RPMI7951 (cell line): Measurements from ENCODE around the gene MCF2L. TPM values are rescaled to one million over a fixed set of nuclear protein-coding genes. Genes with fewer than 3 reads are reported as not detected.

Experiments
- DNase-seq: peaks from one replicate; pipeline ENCODE4 v3.0.0-alpha.2; 2012; ENCODE audit warnings: low read depth
- total RNA-seq: library from RNA; depleted of rRNA; stranded (reverse); fragments of >200 nt; shearing (Covaris generic); gene quantifications from 2 replicates; pipeline ENCODE4 v1.2.3, GENCODE V29; 2014

Gene MCF2L
- total RNA-seq, 1 experiment from 2014 or later, result 4.8 TPM

GRCh38 chr13:113082198-113083021, 113.4 kb downstream of the MCF2L start:
- no peak for DNase-seq

GRCh38 chr13:113083022-113083373, 114.0 kb downstream of the MCF2L start:
- DNase-seq, result no peak

DNA sequence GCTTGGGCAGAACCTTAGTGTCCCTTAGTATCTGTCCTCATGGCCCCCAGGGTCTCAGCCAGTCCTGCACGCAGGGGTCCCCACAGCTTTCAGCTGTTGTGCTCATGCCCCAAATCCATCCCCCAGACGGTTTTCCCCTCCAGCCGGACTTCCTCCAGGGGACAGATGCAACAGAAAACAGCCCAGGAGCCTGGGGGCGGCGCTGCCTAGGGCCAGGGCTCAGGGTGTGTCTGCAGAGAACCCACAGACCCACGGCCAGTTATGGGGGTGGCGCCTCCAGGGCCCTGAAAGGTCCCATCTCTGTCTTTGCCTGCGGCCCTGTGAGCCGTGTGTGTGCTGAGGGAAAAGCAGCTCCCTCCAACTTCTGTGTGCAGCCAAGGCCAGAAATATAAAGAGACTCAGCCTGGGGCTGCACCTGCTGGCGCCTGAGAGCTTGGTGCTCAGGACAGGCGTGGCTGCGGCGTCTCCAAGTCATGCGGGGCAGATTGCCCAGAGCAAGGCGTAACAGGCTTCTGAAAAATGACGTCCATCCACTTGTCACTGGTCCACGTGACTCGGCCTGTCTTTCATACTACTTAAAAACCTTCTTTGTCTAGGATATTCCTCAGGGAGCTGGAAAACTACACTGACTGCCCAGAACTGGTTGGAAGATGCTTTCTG, 114.5 kb downstream of the MCF2L start:
- peak; percentile 14 for DNase-seq

DNA sequence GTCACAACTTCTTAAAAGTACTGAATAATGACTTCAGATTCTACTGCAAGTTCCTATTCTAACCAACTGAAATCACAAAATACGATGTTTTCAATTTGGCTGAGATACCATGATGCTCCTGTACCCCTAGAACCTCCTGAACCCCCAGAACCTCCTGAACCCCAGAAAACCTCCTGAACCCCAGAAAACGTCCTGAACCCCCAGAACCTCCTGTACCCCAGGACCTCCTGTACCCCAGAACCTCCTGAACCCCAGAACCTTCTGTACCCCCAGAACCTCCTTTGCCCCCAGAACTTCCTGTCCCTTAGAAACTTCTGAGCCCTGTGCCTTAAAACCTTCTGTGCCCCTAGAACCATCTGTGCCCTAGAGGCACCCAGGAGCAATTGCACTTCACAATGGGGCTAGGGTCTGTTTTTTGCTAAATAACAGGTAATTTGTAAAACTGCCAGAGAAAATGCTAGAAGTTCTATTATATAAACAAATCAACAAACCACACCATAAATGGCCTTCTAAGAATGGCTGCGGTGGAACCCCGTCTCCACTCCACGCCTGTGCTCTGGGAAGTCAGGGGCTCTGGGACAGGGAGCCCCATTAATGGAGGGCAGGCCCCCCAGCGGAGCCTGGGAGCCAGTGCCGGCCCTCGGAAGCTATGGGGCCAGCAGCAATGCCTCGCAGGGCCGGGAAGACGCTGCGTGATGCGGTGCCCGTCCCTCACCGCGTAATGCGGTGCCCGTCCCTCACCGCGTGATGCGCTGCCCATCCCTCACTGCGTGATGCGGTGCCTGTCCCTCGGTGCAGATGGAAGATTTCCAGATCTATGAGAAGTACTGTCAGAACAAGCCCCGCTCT, 115.3 kb downstream of the MCF2L start:
- DNase-seq, result no peak

- DNase-seq, result no peak
Observed at GRCh38 chr13:113084943-113085540, 116.0 kb downstream of the MCF2L start.

DNA sequence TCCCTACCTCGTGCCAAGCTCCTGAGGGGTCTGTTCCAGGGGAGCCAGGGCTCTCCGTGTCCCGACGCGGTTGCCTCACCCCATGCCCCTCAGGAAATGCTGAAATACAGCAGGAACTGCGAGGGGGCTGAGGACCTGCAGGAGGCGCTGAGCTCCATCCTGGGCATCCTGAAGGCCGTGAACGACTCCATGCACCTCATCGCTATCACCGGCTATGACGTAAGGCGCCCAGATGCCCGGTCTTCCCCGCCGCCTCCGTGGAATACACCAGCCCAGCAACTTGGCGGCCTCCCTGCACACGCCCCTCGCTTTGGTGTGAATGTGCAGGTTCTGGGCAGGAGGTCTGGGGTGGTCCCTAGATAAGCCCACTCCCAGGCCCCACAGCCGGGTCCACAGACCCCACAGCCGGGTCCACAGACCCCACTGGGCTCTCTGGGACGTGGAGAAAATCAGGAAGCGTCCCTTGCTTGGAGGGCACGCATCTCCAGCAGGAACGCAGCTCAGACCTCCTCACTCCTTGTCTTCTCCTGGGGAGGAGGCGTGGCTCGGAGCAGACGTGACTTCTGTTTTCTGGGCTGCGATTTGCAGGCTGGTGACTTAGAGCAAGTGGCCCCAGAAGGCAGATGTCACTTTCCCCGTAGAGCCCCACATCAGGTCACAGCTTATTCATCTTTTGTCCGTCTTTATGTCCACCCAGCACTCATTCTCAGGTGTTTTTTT, 117.2 kb downstream of the MCF2L start:
- DNase-seq, result no peak

DNA sequence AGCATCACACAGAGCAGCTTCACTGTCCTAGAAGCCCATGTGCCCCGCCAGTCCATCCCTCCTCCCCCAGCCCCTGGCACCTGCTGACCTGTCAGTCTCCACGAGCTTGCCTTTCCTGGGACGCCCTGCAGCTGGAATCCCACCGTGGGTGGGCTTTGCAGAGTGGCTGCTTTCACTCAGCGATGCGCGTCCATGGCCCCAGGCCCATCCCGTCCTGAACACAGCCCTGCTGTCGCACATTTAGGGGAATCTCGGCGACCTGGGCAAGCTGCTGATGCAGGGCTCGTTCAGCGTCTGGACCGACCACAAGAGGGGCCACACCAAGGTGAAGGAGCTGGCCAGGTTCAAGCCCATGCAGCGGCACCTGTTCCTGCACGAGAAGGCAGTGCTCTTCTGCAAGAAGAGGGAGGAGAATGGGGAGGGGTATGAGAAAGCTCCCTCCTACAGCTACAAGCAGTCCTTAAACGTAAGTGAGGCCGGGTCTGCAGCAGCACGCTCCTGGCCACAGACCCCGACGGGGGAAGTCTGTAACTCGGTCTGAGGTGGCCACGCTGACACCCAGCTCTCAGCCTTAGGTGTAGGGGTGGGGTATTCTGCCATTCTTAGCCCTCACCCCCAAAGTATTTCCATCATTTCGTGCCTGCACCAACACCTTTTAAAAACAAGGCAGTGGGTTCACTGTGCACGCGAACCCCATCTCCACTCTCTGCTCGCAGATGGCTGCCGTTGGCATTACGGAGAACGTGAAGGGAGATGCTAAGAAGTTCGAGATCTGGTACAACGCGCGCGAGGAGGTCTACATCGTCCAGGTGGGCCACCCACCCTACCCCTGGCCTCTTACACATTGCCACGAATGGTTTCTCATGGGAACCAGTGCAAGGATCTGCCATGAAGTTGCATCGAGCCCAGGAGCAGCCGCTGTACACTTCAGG, 118.2 kb downstream of the MCF2L start:
- DNase-seq, result no peak

DNA sequence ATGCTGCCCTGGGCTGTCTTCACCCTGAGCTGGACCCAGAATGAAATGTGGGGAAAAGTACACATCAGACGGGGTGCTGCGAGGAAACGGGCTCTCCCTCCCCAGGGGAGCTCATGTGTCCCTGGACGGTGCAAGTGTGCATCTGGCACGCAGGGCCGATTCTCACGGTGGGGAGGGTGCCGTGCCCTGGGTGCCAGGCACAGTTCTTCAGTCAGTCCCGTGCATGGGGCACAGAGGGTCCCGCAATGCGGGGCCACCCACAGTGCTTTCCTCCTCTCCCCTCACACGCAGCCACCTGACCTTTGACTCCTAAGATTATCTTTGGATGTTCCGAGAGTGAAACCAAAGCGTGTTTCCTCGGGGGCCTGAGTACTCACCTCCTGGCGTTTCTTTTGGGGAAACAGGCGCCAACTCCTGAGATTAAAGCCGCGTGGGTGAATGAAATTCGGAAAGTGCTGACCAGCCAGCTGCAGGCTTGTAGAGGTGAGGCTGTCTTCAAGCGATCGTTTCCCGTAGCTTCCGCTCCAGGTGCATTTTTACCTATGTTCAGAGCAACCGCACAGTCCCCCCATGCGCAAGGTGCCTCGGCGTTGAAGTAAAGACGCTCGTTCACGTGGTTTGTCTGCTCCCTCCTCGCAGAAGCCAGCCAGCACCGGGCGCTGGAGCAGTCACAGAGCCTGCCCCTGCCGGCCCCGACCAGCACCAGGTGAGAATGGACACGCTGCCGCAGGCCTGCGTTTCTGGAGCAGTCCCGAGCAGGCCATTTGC, 119.1 kb downstream of the MCF2L start:
- no peak for DNase-seq

DNA sequence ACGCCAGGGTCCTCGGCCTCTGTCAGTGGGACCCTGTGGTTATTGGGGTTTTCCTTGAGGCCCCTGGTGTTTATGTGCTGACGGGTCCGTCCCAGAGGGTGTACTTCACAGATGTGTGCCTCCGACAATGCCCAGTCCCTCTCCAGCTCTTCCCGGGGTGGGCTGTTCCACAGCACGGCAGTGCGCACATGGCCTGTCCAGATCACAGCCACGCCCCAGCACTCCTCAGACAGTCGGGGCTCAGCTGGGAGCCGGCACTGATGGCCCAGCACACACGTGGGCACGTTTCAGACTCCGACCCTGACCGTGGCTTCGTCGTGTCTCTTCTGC, 119.6 kb downstream of the MCF2L start:
- no peak for DNase-seq

DNA sequence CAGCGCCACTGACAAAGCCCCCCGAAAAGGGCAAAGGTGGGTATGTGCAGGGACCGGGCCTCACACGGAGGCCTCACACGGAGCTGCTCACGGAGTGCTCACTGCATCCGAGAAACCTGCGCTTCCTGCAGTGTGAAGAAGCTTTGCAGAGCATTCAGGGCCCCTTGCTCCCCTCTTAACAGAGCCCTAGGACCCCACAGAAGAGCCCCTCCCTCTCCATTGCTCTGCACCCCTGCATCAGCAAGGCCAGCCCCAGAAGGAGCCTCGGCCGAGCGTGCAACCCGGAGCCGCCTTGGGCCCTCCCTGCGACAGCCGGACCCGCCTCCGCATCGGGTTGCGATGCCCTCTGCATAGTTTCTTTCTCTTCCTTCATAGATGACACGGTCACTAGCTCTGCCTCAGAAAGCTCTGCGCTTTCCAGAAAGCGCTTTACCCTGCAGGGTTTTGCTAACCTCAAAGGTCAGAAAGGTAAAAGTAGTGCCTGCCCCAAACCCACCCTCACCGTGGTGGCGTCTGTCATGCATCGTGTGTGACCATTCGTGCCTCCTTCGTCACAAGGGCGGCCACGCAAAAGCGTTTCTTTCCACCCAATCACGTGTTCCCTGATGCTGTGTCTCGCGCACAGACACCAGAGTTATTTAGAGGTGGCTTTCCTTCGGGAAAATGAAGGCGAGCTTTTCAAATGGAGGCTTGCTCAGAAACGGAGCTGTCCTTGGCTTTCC, 120.8 kb downstream of the MCF2L start:
- DNase-seq, result no peak

GRCh38 chr13:113090415-113090770, 121.4 kb downstream of the MCF2L start:
- no peak for DNase-seq

DNA sequence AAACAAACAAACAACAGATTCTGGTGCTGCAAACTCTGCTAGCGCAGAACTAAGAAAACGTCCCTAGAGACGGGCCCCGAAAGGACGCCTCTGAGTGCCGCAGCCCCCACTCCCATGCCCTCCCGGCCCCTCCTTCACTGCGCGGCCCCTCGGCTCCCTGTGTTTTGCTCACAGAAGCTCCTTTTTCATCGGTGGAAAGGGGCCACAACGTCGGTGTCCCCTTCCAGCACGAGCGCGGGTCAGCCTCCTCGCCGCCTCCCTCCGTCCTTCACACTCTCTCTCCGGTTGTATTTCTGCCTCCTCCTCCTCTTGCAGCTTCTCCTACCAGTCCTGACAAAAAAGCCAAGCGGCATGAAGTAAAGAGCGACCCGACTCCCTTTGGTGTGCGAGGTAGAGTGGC, 121.8 kb downstream of the MCF2L start:
- no peak for DNase-seq

GRCh38 chr13:113091211-113091771, 122.3 kb downstream of the MCF2L start:
- DNase-seq, result no peak

DNA sequence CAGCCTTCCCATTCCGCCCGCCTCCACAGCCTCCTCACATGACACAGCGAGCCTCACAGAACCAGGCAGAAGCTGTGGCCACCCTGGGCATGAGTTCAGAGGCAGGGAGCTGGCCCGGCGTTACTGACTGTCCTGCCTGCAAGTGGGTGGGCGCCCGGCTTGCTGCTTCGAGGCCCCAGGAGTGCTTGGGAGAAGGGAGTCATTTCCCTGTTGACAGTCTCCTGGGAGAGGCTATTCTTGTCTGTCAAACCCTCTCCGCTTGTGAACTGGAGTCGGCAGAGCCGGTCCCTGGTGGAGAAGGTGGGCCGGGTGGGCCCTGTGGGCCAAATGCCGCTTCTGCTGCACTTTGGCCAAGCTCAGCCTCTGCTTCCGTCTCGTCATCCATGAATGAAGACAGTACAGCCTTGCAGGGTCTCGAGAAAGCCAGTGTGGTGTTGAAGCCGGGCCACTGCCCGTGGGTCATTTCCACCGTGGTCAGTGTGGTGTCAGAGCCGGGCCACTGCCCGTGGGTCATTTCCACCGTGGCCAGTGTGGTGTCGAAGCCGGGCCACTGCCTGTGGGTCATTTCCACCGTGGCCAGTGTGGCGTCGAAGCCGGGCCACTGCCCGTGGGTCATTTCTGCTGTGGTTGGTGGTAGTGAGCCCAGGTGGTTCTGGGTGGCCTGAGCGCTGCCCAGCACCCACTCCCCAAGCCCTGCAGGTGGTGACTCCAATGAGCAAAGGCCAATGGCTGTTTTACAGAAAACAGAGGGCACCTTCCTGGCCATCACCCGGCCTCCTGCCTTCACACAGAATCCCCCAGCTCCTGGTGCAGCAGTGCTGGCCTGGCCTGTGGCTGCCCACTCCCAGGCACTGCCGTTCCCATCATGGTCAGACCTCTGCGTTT, 123.1 kb downstream of the MCF2L start:
- DNase-seq, result no peak

DNA sequence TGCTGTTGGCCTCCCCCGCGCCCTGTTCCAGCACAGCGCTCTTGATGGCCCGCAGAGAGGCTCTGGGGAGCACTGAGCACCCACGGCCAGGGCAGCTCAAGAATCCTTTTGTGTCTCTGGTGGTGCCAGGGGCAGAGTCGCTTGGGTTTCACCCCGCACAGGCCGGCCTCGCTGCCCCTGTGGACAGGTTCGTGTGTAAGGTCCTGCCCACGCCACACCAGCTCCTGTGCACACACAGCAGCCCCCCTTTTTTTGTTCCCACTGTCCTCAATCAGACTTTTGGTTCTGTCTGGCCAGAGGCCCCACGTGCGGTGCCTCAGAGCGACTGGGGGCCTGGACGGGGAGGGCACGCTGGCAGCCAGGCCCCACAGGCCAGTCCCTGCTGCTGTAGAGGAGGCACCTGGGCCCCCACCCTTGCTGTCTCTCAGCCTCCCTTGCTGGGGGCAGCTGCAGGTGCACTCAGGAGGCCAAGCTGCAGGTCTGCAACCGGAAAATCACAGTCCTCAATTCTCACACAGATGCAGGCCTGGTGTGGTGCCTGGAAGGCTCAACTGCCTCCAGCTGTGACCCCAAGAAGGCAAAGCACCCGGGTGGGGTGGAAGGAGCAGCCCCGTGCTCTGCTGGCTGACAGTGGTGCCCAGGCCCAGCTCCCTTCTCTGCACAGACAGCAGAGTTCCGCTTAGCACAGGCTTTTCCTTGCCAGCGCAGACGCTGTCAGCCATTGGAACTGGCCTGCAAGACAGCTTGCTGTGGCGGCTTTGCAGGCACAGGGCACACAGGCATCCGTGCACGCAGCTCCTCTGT, 124.0 kb downstream of the MCF2L start:
- no peak for DNase-seq

GRCh38 chr13:113093580-113094409, 124.8 kb downstream of the MCF2L start:
- DNase-seq, result no peak
